Measurements from ENCODE around the gene ATXN10.
"Not testable (repeated sequence)": the region's sequence is repeated elsewhere in the genome, so short reads cannot be mapped to it uniquely, and the experiment has no call there.

GRCh38 chr22:45623464-45624145 is 48.0 kb upstream of the ATXN10 start:
- TF ChIP-seq CTCF (conservative IDR thresholded peaks at IDR 0.05; ENCODE audit: low read length); EZH2phosphoT487 (IDR thresholded peaks at IDR 0.05; ENCODE audit: borderline replicate concordance): not testable (repeated sequence)
